ENCODE measurements around the gene UBR2. TPM values are rescaled to one million over a fixed set of nuclear protein-coding genes. Genes with fewer than 3 reads are reported as not detected.

Gene UBR2
- total RNA-seq, 1 donor from 2014 or later = 8.3 TPM

- TF ChIP-seq CTCF (conservative IDR thresholded peaks at IDR 0.05; ENCODE audit: low read depth, low read length) = no peak
- DNase-seq (ENCODE audit: low read depth) = peak; percentile 64
- no peak overlapping the region for H3K4me3 ChIP-seq (ENCODE audit: low read depth, low read length)
Measured at GRCh38 chr6:42735976-42736375, 172.1 kb downstream of the UBR2 start.

GRCh38 chr6:42740725-42741124 is 176.9 kb downstream of the UBR2 start:
- TF ChIP-seq CTCF (conservative IDR thresholded peaks at IDR 0.05; ENCODE audit: low read depth, low read length) = no peak
- no peak for DNase-seq (ENCODE audit: low read depth)

GRCh38 chr6:42742116-42742894 is 178.5 kb downstream of the UBR2 start:
- DNase-seq (ENCODE audit: low read depth) = no peak
- no peak overlapping the region for H3K4me3 ChIP-seq (ENCODE audit: low read depth, low read length)
- no peak for TF ChIP-seq CTCF (conservative IDR thresholded peaks at IDR 0.05; ENCODE audit: low read depth, low read length)

More at GRCh38 chr6:42740725-42741124, 176.9 kb downstream of the UBR2 start:
- H3K4me3 ChIP-seq (ENCODE audit: low read depth, low read length) = no peak overlapping the region

Other genes starting within 250 kb of the UBR2 start
- gene TRERF1, start 112.1 kb upstream of the UBR2 start, total RNA-seq = 2.2 and 3.5 TPM in 2 replicates
- gene PRPH2, start 158.6 kb downstream of the UBR2 start, total RNA-seq = 0.07 and 1.6 TPM in 2 replicates
- 25.4 and 49.0 TPM in 2 replicates for gene TBCC, start 182.1 kb downstream of the UBR2 start, total RNA-seq
- gene BICRAL, start 218.0 kb downstream of the UBR2 start, total RNA-seq = 2.7 and 2.9 TPM in 2 replicates

Data from epithelial cell of proximal tubule (primary cell).